CD4-positive, alpha-beta T cell treated with Interleukin-6 at 100 ng/mL for 8 hours (primary cell): ENCODE data around the gene CHRNG.

Experiments used
- DNase-seq: peaks from one replicate; pipeline ENCODE4 v3.0.0-alpha.2; 2020; ENCODE audit warnings: mixed read lengths, low spot score

The CHRNG gene, protein sequence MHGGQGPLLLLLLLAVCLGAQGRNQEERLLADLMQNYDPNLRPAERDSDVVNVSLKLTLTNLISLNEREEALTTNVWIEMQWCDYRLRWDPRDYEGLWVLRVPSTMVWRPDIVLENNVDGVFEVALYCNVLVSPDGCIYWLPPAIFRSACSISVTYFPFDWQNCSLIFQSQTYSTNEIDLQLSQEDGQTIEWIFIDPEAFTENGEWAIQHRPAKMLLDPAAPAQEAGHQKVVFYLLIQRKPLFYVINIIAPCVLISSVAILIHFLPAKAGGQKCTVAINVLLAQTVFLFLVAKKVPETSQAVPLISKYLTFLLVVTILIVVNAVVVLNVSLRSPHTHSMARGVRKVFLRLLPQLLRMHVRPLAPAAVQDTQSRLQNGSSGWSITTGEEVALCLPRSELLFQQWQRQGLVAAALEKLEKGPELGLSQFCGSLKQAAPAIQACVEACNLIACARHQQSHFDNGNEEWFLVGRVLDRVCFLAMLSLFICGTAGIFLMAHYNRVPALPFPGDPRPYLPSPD

DNA sequence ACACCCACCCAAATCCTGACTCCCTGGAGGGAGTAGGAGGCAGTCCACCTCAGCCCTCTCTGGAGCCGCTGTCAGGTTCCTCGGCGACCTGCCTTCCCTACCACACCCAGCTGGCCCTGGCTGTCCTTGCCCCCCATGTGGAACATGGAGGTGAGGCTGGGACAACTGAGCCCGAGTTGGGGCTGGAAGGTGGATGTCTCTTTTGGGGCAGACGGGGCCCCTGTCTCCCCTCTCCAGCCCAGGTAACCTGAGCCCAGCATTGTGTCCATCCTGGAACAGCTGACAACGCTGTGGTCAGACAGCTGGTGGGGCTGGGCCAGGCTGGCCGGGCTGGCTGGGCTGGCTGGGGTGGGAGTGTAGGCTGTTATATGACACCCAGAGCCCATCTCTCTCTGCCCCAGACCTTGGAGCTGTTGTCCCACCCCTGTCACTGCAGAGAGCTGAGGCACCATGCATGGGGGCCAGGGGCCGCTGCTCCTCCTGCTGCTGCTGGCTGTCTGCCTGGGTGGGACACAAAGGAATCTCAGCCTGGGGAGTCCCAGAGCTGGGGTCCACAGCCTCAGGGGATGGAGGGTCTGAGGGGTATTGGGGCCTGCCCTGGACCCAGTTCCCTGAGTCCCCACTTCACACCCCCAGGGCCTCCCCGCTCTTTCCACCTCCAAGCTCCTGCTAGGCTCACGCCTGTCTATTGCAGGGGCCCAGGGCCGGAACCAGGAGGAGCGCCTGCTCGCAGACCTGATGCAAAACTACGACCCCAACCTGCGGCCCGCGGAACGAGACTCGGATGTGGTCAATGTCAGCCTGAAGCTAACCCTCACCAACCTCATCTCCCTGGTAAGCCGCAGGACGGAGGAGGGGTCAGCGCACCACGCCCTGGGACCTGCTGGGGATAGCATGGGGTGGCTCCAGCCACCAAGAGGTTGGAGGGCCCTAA, at the start of gene CHRNG:
TSS of gene CHRNG (plus strand) at position 395 of the 934 bp plus-strand sequence. CDS start at position 451, 56 bp downstream.
- DNase-seq = no peak

DNA sequence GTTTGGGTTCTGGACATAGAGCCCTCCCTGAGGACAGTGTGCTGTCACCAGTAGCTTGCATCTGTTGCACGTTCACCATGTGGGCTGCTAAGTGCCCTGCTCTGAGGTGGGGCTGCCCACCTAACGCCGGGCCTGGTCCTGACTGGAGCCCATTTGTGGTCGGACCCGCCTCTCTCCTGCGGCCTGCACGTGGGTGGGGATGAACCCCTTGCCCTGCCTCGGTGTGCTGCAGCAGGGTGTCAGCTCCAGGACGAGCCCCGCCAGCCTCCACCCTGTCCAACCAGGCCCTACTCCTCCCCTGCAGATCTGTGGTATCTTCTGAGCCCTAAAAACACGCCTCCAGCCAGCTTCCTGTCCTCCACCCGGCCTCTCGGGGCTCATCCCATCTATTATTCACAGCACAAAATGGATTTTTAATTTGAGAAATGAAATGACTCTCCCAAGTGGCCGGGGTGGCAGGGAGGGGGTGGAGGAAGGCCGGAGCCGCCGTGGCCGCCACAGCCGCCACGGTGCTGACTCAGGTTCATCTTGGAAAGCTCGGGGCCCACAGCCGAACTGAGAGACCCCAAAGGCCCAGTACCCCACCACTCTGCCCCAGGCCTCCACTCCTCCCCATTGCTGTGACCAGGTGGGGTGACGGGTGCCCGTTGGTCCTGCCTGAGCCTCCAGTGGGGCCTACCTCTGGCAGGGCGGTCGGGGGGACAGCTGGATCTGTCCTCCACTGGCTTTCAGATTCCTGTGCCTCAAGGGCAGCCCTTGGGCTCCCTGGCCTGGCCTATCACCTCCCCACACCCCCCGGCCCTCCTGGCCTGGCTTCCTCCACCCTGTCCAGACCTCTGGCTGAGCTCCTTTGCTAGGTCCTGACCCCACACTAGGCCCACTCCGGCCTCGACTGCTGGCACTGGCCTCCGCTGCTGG, 49.0 kb upstream of the CHRNG start:
- no peak for DNase-seq

DNA sequence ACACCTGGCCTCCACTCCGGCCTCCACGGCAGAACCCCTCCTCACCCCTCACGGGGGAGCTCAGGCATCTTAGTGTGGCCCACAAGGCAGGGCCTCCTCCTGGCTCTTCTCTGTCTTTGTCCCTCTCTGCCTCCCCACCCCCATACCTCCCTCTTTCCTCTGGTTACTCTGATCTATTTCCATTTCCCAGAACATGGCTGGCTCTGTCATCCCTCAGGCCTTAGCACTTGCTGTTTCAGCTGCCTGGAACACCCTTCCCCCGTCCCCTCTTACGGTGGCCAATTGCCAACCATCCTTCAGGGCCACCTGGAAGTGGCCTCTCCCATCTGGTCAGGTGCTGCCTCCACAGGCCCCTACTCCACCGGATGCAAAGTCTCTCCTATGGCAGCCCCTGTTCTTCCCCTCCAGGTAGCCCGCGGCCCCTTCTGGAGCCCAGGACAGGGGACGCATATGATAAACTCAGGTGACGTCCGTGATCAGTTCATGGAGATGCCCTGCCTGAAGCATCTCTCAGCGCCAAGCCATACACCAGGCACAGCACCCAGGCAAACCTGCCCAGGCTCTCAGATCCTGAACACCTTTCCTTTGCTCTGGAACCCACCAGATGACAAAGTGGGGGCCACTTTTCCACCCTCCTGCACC, 48.2 kb upstream of the CHRNG start:
- DNase-seq = no peak

DNA sequence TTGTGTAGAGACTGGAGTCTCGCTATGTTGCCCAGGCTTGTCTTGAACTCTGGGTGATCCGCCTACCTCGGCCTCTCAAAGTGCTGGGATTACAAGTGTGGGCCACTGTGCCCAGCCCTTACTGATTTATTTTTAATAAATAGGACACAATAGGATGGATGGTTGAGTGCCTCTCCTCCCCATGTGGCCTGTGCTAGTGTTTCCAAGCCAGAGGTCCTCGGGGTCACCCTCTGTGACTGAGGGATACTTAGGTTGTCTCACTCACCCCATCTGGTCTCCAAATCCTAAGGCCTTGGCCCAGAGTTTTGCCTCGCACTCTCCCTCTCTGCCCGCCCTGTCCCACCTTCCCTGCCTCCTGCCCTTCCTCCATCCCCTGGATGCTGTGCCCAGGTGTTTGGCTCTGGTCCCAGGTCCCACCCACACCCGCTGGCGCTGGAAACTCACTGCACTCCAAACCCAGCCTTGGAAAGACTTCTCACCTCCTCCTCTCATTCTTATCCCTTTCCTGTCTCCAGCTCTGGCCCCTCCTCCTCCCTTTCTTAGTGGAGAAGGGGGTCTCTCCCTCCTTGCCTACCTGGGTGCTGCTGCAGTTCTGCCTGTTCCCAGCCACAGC, 47.1 kb upstream of the CHRNG start:
- DNase-seq = no peak

DNA sequence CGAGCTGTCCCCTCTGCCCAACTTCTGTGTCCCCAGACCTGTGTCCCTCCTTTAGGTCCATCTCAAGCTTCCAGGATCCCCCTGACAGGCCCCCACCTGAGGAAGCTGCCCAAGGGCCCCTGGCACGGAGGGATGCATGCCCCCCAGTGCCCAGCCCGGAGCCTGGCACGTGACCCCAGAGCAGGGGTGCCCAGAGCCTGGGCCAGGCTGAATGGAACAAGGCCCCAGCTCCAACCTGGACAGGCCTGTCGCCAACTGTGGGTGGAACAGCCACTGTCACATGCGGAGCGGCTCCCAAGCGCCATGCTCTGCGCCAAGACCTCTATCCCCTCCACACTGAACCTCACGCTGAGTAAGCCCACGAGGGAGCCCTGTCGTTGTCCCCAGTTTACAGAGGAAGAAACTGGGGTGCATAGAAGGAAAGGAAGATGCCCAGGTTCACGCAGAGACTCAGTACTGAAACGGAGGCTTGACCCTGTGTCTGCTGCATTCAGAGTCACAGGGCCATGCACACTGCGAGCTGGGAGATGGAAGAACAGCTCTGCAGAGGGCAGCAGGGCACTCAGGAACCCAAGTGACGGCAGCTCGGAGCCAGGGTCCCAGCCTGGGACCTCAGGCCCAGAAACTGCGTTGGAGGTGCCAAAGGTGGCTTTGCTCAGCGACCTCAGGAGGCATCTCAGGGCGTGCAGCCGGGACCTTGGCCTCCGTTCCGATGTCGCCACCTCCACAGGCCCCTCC, 46.4 kb upstream of the CHRNG start:
- DNase-seq = no peak

DNA sequence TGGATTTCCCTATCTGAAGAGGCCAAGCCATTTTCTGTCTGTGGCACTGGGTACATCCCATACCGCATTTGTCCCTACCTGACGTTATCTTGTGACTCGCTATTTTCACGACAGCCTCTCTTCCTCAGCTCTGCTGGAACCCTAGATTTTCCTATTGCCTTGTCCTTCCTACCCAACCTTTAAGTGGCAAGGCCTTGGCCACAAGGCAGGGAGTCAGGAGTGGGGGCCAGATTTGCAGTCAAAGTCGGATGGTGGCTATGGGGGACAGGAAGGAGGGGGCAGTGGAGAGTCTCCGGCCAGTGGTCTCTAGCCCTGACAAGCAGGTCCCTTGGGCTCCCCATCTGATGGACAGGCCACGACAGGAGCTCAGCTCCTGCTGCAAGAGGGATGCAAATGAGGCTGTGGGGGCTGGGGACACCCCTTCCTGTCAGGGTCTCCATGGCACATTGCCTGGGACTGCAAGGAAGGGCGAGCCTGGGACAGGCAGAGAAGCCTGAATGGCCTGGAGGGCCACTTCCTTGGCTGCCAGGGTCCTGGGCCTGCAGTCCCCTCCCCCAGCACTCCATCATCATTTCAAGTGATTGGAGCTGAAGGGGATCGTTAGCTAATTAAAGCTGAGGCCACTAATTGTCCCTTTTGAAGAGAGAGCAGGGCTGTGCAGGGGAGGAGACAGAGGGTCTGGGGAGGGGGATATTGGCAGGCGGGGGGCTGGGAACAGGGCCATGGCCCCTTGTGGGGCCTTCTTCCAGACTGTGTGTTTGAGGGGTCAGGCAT, 45.6 kb upstream of the CHRNG start:
- no peak for DNase-seq

DNA sequence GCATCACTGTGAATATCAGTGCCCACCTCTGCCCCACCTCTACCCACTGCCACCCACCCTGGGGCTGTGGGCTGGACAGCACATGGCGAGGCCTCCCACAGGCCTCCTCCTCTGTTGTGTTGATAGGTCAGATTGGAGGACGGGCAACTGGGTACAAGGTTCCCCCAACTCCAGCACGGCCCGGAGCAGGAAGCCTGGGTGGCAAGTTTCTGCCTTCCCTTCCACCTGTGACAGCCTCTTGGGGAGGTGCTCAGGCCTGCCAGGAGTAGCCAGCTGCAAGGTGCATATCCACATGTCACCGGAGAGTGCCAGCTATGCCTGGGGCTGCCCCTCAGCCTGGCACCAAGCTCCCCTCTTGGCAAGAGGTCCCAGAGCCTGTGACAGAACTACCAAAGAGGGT, 45.0 kb upstream of the CHRNG start:
- no peak for DNase-seq

DNA sequence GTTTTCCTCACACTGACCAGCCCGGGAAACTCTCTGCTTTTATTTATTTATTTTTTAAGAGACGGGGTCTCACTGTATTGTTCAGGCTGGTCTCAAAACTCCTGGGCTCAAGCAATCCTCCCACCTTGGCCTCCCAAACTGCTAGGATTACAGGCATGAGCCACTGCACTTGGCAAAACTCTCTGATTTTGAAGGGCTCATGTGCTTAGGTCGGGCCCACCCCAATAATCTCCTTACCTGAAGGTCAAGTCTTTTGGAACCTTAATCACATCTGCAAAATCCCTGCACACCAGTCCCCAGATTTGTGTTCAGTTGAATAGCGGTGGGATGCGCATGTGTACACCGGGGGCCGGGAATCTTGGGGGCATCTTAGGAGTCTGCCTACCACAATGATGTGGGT, 44.2 kb upstream of the CHRNG start:
- DNase-seq = no peak

DNA sequence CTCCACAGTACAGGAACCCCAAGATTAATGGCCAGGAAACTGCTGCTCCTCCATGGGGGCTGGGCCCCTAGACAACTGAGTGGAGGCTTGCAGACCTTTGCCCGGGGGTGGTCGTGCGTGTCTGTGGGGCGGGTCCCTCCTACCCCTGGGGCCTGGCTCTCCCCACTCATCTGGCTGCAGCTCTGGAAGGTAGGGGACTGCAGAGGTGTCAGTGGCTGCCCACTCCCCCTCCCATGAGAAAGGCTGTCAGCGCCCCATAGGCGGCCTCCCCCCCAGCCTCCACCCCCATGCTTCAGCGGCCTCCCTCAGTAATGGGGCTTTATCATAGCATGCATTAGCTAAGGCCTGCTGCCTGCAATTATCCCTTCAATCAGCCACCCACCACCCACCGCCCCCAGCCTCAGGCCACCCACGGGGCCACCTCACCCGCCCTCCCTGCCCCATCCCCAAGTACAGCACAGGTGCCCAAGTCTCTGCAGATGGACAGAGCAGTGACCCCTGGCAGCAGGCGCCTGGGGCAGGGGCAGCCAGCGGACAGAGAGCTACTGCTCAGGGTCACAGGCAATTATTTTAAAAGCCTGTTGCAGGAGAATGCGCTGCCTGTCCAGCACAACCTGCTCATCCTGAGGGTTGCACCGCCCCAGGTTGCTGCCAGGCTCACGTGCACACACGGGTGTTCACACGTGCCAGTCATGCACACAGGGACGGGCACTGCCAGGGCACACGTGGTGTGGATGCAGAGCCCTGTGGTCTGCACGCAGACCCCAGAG, 42.8 kb upstream of the CHRNG start:
- DNase-seq = no peak

DNA sequence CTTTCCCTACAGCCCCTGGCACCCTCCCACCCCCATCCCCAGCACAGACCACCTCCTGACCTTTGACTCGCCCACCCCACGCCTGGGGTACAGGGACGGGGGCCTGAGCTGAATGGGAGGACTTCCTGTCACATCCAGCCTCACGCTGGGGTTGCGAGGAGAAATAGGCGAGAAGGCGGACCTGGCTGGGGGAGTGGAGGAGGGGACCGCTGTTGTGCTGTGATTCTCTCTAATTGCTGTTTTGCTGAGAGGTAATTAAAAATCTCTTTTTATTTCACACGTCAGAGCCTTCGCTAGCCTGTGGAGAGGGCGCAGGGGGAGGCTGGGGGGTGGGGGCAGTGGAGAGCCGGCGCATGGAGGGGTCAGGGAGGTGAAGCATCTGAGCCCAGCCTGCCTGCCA, 42.1 kb upstream of the CHRNG start:
- no peak for DNase-seq

DNA sequence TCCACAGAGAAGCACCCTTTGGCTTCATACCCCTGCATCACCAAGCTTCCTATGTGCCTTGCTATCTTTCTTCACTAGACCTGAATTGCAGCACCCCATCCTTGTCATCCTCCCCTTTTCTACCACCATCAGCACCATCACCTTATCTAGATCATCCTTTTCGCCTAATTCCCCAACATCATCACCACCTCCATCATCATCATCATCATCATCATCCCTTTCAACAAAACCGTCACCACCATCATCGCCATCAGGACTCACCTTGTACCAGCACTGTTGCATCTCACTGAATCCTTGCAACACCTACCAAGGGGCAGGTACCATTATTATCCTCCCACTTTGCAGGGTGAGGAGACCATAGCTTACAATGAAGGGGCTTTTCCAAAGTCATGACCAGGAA, 41.0 kb upstream of the CHRNG start:
- DNase-seq = no peak

DNA sequence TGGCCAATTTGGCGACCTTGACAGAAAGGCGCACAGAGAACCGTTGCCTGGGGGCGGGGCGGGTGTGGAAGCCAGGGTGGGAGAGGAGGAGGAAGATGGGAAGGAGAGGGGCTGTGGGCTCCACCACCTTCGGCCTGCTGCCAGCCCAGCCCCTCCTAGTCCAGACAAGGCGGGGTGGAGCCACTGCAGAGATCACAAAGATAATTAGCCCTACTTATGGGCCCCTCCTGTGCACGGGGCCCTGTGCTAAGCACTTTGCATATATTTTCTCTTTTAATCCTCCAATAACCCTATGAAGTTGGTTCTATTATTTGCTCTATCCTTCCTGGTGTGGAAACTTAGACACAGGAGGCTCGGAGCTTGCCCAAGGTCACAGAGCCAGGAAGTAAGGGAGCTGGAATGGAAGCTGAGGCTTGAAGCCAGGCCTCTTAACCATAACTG, 38.1 kb upstream of the CHRNG start:
- DNase-seq = no peak

DNA sequence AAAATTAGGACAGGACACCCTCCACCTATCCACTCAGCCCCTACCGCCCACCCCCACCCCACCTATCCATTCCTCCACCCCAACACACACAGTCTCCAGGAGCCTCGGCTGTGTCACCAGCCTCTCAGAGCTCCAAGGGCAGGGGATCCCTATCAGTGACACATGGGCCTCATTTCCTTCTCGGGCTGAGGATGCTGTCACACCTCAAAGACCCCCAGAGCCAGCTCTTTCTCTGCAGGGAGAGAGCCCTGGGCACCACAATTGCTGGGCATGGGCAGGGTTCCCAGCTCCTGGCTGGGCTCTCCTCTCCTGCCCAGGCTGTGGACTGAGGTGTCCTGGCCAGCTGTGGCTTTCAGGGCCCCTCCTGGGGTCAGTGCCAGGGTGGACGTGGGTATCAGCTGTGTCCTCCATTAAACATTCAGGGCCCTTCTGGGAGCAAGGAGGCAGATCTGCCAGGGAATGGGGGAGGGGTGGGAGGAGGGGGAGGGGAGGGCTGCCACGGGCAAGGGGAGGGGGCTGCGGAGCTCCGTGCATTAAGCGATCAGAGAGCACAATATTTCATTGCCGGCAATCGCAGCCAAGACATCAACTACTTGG, 37.6 kb upstream of the CHRNG start:
- no peak for DNase-seq

DNA sequence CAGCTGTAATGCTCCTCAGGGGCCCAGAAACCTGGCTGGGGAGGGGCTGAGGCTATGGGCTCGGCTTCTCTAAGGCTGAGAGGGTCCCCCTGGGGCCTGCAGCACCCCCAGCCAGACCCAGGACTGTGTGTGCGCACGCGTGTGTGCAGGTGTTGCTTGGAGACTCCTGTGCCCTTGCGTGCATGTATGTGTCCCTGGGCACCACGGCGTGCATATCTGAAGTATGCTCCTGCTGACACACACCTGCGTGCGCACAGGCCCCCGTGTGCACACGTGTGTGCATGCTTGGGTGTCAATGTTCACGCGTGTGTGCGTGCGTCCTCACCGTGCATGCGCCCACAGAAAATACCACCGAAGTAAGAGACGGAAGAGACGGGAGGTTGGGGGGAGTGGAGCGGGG, 37.0 kb upstream of the CHRNG start:
- no peak for DNase-seq

DNA sequence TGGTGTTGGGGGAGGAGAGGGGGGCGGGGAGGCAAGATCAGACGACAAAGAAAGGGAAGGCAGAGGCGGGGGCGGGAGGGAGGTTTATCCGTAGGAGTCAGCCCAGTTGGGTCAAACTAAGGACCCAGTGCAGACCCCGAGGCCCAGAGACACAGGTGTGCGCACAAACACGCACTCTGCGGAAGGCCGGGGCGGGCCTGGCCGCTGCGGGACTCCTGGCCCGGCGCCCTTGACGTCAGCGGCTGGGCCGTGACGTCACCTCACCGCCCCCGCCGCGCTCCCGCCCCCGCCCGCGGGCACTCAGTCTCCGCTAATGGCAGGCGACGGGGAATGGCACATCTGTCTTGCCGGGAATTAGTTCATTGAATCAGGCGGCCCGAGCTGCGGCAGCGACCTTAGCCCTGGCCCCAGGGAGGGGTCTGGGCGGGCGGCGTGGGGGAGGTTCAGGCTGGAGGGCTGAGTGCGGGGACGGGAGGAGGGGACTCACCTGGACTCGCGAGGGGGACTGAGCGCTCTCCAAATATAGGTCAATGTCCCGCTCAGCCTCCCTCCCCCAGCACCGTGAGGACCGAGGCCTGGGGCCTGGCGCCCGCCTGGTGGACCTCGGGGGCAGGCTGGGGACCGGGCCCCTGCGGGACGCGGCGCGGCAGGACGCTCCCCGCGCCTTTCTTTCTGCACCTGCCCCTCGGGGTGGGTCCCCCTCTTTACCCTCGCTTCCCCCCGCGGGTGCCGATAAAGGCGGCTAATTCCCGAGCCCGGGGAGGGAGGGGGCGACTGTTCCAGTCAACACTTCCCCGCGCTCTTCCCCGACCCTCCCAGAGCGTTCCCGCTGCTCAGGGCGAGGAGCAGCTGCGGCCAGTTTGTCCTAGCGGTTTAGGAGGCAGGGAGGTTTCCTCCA, 36.3 kb upstream of the CHRNG start:
- no peak for DNase-seq

DNA sequence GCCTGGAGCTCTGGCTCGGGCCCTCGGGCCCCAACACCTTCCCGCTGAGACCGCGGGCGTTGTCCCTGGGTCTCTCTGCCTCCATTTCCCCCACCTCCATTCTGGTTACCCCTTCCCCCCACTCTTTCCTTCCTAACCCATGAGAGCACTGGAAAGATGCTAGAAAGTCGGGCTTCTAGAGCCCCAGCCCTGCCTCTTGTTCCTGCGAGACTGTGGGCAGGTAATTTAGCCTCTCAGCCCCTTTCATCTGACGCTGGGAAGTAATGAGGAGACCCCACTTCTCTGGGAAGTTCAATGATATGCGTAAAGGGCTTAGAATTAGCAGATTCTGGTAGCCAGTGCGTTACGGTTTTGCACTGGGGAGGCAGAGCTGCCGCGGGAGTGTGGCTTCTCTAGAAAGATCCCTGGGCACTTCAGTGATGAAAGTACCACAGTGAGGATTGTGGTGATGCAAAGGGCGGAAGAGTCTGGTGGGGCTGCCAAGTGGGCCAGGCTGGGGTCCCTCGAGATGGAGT, 35.6 kb upstream of the CHRNG start:
- DNase-seq = no peak

DNA sequence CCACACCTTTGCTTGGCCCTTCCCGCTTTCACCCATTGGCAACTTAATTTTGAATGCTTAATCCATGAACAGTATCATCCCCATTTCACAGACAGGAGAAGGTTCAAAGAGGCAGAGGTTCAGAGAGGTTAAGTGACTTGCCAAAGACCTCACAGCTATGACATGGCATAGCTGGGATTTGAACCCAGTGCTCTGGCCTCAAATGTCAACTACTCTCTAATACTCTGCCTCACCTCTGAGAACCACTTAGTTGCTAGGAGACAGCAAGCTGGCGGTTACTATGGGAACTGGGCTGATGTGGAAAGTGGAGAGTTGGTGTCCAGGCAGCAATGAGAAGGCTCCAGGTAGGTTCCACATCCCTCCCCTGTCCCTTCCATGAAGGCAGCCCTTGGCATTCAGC, 35.1 kb upstream of the CHRNG start:
- no peak for DNase-seq
